HG03280 (cell line): Measurements from ENCODE around the gene SPAG16.

Experiments
- ATAC-seq: cut with Tn5 transposase; IDR thresholded peaks from one replicate; pipeline ENCODE4 v1.9.1; 2021; ENCODE audit warnings: mild to moderate bottlenecking, moderate library complexity; ENCODE audit not compliant: unreplicated experiment

SPAG16 gene

GRCh38 chr2:214450118-214450894 lies 1166.0 kb downstream of the SPAG16 start:
- no peak for ATAC-seq

- ATAC-seq = no peak
Measured at GRCh38 chr2:214451516-214452275, 1167.4 kb downstream of the SPAG16 start.
